KOPT-K1 (cell line): ENCODE data around the gene ATPAF1.

ENCODE experiments used
- H3K27ac ChIP-seq: fragments of 200-600 bp; sonication (generic); 2 replicates; pipeline ENCODE4 v1.5.1; 2016; ENCODE audit warnings: antibody characterized with exemption, mild to moderate bottlenecking, low read depth, low read length; ENCODE audit not compliant: poor library complexity, severe bottlenecking
- H3K36me3 ChIP-seq: fragments of 200-600 bp; sonication (generic); 2 replicates; pipeline ENCODE4 v1.5.1; 2017; ENCODE audit warnings: antibody characterized with exemption, mild to moderate bottlenecking, low read length, moderate library complexity; ENCODE audit not compliant: insufficient read depth
- H3K9me3 ChIP-seq: fragments of 200-600 bp; sonication (generic); 2 replicates; pipeline ENCODE4 v1.5.1; 2017; ENCODE audit warnings: antibody characterized with exemption, low read length, mild to moderate bottlenecking; ENCODE audit not compliant: insufficient read depth, poor library complexity, severe bottlenecking

The ATPAF1 gene

DNA sequence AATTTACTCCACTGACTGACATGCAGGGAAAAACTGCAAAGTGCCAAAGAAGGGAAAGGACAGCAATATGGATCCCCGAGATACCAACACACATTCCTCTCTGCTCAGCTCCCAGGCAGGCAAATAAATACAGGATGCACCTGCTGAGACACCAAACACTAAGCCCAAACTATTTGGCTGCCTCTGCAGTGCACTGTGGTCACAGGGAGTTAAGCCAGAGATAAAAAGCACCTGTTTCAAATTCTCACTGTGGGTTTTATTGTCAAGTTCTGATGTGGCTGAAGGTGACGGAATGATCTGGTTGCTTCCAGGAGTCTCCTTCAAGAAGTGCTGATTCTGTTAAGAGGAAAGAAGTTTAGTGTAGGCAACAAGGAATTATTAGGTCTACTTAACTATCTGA is 21.2 kb upstream of the ATPAF1 start:
- H3K9me3 ChIP-seq = no peaks in the 10 kb centered on the region
- peak overlapping the region; percentile 50 for H3K27ac ChIP-seq
- H3K36me3 ChIP-seq = peaks cover 81% of the 10 kb centered on the region

DNA sequence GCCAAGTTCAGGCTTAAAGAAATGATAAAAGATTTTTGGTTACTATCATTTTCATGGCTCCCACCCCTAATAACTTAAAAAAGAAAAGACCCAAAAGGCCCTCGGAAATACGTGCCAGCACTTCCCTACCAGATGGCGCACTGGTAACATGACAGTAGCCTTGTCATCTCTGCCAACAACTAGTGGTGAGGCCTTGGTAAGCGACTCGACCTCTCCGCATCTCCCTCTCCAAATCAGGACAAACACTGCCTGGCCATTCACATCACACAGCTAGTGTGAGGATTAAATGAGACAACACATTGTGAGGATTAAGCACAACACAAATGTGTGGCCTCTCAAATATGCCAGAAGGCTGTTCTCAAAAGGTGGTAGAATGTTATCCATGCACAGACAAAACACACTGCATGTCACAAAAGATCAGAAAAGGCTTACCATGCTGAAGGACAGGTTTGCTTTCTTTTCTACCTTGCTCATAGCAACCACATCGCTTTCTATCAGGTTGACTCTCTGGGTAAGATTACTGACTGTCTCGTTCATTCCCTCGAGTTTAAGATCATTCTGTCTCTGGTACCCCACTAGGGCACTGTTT is 19.9 kb upstream of the ATPAF1 start:
- H3K9me3 ChIP-seq = no peaks in the 10 kb centered on the region
- H3K36me3 ChIP-seq = peaks cover 93% of the 10 kb centered on the region
- peak overlapping the region; percentile 50 for H3K27ac ChIP-seq

DNA sequence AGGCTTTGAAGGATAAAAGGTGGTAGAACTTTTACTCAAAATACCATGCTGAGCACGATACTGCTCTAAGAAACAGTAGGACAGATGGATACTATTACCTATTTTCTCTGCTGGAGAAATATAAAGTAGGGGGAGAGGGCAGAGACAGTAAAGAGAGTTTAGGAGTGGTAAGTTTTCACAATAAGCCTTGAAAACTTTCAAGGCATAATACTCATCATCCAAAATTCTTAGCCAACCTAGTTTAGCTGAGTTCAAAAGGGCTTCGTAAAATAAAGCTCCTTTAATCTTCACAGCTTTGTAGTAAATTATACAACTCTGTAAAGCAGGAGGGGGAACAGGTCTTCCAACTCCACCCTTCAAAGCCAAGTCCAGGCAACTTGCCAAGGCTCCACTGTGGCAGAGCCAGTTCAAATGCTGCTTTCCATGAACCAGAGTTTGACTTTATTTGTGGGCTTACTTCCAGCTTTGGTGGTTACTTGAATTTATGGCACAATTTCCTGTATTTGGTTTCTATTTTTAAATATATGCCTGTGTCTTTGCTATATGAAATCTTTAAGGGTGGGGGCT is 19.0 kb upstream of the ATPAF1 start:
- Histone ChIP-seq H3K36me3 (peaks cover 93% of the 10 kb centered on the region), H3K9me3 (no peaks in the 10 kb centered on the region), H3K27ac (peak overlapping the region; percentile 50)

DNA sequence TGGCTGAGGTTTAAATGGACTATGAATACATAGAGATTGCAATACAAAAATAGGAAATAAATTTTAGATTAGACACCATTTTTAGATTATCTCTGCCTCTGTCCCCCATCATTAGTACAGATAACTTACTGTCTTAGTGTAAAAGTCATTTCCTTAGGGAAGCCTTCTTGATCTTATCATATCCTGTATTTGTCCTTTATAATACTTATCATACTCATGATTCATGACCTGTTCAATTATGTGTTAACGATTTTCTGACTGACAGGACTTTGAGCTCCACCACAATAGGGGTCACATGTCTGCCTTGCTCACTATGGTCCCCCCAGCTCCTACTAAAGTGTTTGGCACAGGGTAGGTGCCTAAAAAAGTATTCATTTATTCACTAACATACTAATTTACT is 18.1 kb upstream of the ATPAF1 start:
- Histone ChIP-seq H3K27ac (peak overlapping the region; percentile 50), H3K36me3 (peaks cover 93% of the 10 kb centered on the region), H3K9me3 (no peaks in the 10 kb centered on the region)

DNA sequence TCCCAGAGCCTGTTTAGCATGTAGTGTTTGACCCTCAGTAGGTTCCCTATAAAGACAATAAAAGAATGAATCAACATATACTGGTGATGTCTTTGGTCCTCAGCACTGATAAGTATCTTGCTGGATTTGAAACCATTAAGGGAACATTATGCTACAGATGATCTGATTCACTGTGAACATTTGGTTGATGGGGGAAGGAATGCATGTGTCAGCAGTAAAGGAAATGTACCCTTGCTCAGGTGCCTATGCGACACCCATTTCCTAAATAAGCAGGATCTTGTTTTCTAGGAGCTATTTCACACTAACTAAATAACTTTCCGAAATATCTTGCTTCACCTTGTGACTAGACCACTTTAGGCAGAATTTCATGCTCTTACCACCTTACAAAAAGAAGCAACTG is 16.5 kb upstream of the ATPAF1 start:
- H3K27ac ChIP-seq = no peak overlapping the region
- peaks cover 96% of the 10 kb centered on the region for H3K36me3 ChIP-seq

DNA sequence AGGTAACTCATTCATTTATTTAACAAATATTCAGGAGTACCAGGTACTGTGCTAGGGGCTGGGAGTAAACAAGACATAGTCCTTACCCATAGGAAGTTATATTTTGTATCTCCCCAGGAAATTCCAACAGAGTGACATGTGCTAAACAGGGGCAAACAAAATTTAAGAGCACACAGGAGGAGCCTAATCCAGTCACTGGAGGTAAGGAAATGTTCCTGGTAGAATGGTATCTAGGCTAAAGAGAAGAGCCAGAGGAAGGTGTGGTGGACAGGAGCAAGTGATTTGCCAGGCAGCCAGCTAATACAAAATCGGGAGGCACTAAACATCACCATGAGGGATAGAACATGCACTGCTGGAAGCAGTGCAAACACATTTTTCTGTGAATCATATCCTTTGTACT is 13.9 kb upstream of the ATPAF1 start:
- peaks cover 100% of the 10 kb centered on the region for H3K36me3 ChIP-seq
- no peaks in the 10 kb centered on the region for H3K9me3 ChIP-seq

More for the DNA sequence above, 16.5 kb upstream of the ATPAF1 start:
- H3K9me3 ChIP-seq = no peaks in the 10 kb centered on the region

DNA sequence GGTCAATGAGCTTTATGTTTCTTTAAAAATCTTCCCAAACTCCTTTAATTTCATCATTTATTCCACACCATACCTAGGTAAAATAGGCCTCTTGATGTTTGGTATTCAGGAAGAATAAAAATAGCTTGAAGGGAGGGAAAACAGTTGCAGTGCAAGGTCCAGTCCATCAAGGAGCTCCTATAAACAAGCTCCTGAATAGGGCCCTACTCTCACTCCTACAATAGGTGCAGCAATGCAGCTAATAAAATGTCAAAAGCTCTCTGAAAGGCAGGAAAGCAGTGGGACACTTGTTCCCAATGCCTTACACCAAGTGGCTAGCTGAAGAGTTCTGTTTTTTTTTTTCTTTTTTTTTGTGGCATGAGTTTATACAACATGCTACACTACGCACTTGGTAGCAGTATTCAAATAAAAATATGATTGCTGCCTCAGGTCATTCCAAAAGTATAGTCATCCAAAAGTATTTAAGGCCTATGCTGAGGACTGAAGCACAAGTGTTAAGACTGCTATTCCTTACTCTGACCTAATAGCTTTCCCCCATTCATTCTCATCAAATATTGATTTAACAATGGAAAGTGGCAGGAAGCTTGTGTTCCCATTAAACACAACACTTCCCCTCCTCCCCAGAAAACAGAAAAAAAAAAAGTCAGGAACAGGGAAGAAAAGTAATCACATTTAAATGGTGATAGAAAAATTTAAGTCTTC is 13.3 kb upstream of the ATPAF1 start:
- H3K27ac ChIP-seq = no peak overlapping the region
- H3K36me3 ChIP-seq = peaks cover 100% of the 10 kb centered on the region
- H3K9me3 ChIP-seq = no peaks in the 10 kb centered on the region

More for the DNA sequence above, 13.9 kb upstream of the ATPAF1 start:
- no peak overlapping the region for H3K27ac ChIP-seq

DNA sequence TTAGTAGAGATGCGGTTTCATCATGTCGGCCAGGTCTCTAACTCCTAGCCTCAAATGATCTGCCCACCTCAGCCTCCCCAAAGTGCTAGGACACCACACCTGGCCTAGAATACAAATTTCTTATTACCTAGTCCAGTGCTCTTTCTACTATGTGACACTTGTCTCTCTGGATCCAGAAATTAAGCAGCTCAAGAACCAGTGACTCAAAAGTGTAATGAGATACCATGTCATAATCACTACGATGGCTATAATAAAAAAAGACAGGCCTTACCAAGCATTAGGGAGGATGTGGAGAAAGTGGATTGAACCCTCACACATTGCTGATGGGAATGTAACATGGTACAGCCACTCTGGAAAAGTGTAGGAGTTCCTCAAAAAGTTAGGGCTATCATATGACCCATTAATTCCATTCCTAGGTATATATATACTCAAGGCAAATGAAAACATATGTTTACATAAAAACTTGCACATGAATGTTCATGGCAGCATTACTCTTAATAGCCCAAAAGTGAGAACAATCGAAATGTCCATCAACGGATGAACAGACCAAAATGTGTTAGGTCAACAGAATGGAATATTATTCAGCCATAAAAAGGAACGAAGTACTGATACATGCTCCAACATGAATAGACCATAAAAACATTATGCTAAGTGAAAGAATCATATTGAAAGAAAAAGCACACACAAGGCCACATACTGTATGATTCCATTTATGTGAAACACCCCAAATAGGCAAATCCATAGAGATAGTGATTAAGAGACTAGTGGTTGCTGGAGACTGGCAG is 11.8 kb upstream of the ATPAF1 start:
- Histone ChIP-seq H3K9me3 (no peaks in the 10 kb centered on the region), H3K27ac (no peak overlapping the region), H3K36me3 (peaks cover 92% of the 10 kb centered on the region)

DNA sequence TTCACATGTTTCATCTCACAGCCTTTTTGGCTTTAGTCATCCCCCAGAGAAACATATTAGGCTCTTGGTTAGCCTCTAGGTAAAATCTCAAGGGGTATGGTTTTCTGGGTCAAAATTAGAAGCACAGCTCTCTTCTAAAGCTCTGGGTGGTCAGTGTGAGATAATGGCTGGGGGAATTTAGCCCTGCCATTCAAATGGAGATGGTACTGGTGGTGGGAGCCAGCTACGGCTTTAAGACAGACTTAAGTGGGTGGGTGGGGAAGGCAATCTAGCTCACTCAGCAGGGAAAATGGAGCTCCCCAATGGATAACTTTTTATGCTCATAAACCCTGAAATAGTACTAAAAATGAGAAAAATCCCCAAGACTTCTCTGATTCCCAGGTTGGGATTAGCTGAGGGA is 9.2 kb upstream of the ATPAF1 start:
- Histone ChIP-seq H3K27ac (peak overlapping the region; percentile 59), H3K9me3 (no peaks in the 10 kb centered on the region), H3K36me3 (peaks cover 88% of the 10 kb centered on the region)

DNA sequence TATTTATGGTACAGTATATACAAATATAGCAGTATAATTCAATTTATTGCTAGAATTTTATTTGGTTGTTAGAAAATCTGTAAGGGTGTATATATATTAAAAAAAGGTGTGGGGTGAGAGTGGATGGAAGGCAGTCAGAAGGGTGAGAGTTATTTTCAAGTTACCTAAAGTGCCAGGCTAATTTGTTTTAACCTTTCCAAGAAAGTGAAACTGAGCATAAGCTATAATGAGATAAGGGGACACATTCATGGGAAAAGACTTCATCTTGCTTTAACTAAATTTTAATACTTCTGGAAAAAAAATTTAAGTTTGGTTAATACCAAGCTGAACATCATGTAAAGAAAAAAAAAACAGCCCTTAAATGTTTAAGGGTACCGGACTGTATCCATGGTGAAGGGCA is 8.4 kb upstream of the ATPAF1 start:
- Histone ChIP-seq H3K36me3 (peaks cover 79% of the 10 kb centered on the region), H3K9me3 (no peaks in the 10 kb centered on the region), H3K27ac (peak overlapping the region; percentile 59)

DNA sequence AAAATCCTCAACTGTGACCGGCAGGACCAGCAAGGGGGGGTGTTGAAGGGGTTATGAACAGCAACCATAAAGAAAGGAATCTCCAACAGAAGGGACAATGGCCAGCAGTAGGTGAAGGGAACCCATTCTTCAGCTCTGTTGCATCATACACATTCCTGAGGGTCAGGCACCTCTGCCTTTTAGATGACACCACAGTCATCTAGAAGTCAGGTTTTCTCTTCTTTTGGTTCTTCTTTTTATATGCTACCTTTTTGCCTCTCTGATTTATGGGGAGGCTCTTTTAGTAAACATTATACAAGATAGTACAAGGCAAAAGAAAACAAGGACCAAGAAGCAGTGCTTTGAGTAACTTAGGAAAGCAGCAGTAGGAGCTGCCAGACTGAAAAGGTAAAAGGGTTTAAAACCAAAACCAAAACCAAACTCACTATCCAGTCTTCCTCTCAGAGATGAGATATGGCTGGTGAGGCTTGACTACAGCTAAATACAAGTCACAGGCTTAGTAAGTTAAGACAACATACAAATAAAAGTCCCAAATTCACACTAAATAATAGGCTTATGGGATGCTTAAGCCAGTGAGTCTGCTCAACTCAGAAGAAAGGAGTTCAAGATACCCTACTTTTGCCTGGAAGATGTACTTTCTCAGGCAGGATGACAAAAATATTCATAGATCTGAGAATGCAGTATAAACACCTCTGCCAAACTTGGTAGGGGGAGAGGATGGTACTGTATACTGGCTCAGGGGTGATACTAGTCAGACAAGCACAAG is 7.6 kb upstream of the ATPAF1 start:
- peak overlapping the region; percentile 59 for H3K27ac ChIP-seq
- H3K9me3 ChIP-seq = no peaks in the 10 kb centered on the region
- H3K36me3 ChIP-seq = peaks cover 72% of the 10 kb centered on the region

DNA sequence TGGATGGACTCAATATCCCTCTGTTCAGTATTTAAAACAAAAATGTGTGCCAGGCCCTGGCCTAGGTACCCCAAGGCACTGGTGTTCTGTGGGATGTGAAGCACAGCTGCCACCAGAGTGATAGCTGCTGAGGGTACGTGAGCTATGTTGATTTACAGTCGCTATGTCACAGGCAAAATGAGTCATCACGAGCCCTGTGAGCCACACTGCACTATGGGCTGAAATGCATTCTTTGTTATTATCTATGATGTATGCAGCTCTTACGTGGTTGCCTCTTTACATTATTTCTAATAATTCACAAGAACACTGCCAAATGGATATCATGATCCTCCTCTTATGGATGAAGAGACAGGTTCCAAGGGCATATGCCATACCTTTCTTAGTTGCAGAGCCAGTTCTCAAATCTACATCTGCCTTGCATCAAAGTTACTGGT is 5.6 kb upstream of the ATPAF1 start:
- Histone ChIP-seq H3K27ac (no peak overlapping the region), H3K9me3 (no peaks in the 10 kb centered on the region), H3K36me3 (peaks cover 52% of the 10 kb centered on the region)

DNA sequence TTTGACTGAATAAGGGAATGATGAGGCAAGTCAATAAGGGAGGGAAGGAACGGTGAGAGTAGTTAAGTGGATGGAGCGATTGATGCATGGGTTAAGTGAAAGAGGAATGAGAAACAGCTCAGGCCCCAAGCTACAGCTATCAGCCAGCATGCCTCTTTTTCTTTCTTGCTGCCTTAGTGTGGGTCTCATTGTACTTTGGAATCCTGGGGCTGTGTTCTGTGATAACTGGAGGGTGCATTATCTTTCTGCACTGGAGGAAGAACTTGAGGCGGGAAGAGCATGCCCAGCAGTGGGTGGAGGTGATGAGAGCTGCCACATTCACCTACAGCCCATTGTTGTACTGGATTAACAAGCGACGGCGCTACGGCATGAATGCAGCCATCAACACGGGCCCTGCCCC is 4.5 kb upstream of the ATPAF1 start:
- H3K27ac ChIP-seq = no peak overlapping the region

DNA sequence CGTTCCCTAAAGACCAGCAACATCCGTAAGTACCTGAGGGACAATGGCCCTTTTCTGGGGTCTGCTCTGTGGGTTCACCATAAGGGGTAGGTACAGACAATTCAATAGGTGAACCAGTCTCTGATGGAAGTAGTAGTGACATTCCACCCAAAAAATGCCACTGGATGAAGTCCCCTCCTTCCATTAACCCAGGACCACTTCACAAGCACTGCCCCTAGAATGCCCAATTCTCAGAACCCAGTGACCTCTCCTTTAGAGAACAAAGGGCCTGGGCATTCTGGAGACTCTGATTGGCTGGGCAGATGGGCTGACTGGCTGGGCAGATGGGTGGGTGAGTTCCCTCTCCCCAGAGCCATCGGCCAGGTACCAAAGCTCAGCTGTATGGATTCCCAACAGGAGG is 3.4 kb upstream of the ATPAF1 start, which contains the start of gene TEX38:
Gene TEX38 (plus strand): TSS at position 301 of the 400 bp plus-strand sequence. CDS start 81 bp downstream, at position 382.
- no peaks in the 10 kb centered on the region for H3K9me3 ChIP-seq
- no peak within 1 kb of the TSS for H3K27ac ChIP-seq
- peaks cover 30% of the 10 kb centered on the region for H3K36me3 ChIP-seq

More for the DNA sequence above, 4.5 kb upstream of the ATPAF1 start:
- H3K36me3 ChIP-seq = peaks cover 41% of the 10 kb centered on the region
- no peaks in the 10 kb centered on the region for H3K9me3 ChIP-seq
